Peyer's patch (tissue), 4 donors: ENCODE data around the gene PARD3B. TPM values are rescaled to one million over a fixed set of nuclear protein-coding genes. Genes with fewer than 3 reads are reported as not detected.

Experiments
- DNase-seq, 3 donors: peaks; one replicate each; pipeline ENCODE4 v3.0.0-alpha.2; 2017 to 2019
- H3K27ac ChIP-seq, 4 donors: fragments of 200-600 bp; sonication (generic); one replicate each; pipeline ENCODE4 v1.5.1; 2016 to 2019
- H3K27me3 ChIP-seq, 2 donors: fragments of 200-600 bp; sonication (generic); one replicate each; pipeline ENCODE4 v1.5.1; 2019
- H3K36me3 ChIP-seq, 3 donors: fragments of 200-600 bp; sonication (generic); one replicate each; pipeline ENCODE4 v1.5.1; 2016 to 2019
- H3K4me1 ChIP-seq, 4 donors: fragments of 200-600 bp; sonication (generic); one replicate each; pipeline ENCODE4 v1.5.1; 2016 to 2019
- H3K4me3 ChIP-seq, 4 donors: fragments of 200-600 bp; sonication (generic); 1 replicate in 3 of 4; 2 replicates in 1 of 4; pipeline ENCODE4 v1.5.1; 2016 to 2019; ENCODE audit warnings: mild to moderate bottlenecking in 1 of 4
- H3K9me3 ChIP-seq, 4 donors: fragments of 200-600 bp; sonication (generic); one replicate each; pipeline ENCODE4 v1.5.1; 2016 to 2019; ENCODE audit warnings: mild to moderate bottlenecking in 1 of 4
- POLR2A ChIP-seq, 2 donors: fragments of 450-650 bp; IDR thresholded peaks; one replicate each; pipeline ENCODE4 v1.5.1; 2017; ENCODE audit warnings: antibody characterized with exemption in 2 of 2, mild to moderate bottlenecking in 2 of 2, moderate library complexity in 2 of 2
- total RNA-seq, 4 donors: library from RNA; depleted of rRNA; stranded (reverse); fragments of >200 nt; gene quantifications; one replicate each; pipeline ENCODE4 v1.1.0, GENCODE V29; 2016
- TF ChIP-seq, protein P1 (sequence below), 6 experiments: fragments of 450-650 bp in 4 of 6; fragments of 200-600 bp in 2 of 6; sonication (generic) in 1 of 6; IDR thresholded peaks; one replicate each; pipeline ENCODE4 v1.5.1; 2017 to 2019; ENCODE audit warnings: antibody characterized with exemption in 6 of 6, mild to moderate bottlenecking in 3 of 6, moderate library complexity in 1 of 6

PARD3B gene
- total RNA-seq, 4 donors from 2014 or later = 19.6 to 52.0 (median 40.6) TPM

DNA sequence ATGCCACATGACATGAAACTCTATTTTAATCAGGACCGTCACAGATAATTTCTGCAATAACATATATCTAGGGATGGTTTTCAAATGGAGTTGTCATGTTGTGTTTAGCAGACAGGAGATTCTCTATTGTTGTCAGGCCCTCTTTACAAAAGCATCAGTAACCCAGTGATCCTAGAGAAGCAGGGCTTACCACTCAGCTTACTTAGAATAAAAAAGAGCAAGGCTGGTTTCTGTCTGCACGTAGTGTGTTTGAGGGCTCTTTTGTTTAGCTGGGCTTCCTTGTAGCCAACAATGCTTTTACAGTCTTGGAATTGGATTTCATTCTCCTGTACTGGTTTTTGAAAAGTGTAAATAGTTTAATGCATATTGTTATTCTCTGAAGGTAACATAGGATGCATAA, 926.5 kb downstream of the PARD3B start:
- H3K27ac ChIP-seq = no peak overlapping the region

DNA sequence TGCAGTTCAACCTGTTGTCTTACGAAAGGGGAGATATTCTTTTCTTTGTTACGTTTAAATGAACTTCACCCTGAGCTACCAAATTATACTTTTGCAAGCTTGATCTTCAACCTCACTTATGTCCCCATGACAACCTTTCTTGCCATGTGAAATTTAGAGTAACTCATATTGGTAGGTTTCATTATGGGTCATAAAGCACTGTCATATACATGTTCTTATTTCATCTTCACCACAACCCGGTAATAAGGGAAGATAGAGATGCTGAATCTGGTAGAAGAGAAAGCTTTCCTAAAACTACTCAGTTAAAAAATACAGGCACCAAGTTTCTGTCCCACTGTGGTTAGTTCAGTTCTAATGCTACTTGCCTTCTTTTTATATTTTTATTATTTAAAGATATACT, 928.5 kb downstream of the PARD3B start:
- no peak for DNase-seq
- Histone ChIP-seq H3K36me3 (no peaks in the 10 kb centered on the region), H3K9me3 (no peaks in the 10 kb centered on the region), H3K4me1 (peaks cover 0 to 7% (median 0%) of the 10 kb centered on the region in 4 donors), H3K27me3 (no peaks in the 10 kb centered on the region), H3K27ac (no peak overlapping the region), H3K4me3 (no peak overlapping the region)
- TF ChIP-seq, protein P1, sequence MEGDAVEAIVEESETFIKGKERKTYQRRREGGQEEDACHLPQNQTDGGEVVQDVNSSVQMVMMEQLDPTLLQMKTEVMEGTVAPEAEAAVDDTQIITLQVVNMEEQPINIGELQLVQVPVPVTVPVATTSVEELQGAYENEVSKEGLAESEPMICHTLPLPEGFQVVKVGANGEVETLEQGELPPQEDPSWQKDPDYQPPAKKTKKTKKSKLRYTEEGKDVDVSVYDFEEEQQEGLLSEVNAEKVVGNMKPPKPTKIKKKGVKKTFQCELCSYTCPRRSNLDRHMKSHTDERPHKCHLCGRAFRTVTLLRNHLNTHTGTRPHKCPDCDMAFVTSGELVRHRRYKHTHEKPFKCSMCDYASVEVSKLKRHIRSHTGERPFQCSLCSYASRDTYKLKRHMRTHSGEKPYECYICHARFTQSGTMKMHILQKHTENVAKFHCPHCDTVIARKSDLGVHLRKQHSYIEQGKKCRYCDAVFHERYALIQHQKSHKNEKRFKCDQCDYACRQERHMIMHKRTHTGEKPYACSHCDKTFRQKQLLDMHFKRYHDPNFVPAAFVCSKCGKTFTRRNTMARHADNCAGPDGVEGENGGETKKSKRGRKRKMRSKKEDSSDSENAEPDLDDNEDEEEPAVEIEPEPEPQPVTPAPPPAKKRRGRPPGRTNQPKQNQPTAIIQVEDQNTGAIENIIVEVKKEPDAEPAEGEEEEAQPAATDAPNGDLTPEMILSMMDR (IDR thresholded peaks at IDR 0.05) = no peak
- TF ChIP-seq POLR2A (IDR thresholded peaks at IDR 0.05) = no peak

More for the DNA sequence above, 926.5 kb downstream of the PARD3B start:
- H3K9me3 ChIP-seq = no peaks in the 10 kb centered on the region
- TF ChIP-seq, protein P1 (IDR thresholded peaks at IDR 0.05) = no peak
- TF ChIP-seq POLR2A (IDR thresholded peaks at IDR 0.05) = no peak
- no peaks in the 10 kb centered on the region for H3K27me3 ChIP-seq
- H3K4me1 ChIP-seq = no peaks in the 10 kb centered on the region
- DNase-seq = no peak
- H3K36me3 ChIP-seq = no peaks in the 10 kb centered on the region
- no peak overlapping the region for H3K4me3 ChIP-seq

DNA sequence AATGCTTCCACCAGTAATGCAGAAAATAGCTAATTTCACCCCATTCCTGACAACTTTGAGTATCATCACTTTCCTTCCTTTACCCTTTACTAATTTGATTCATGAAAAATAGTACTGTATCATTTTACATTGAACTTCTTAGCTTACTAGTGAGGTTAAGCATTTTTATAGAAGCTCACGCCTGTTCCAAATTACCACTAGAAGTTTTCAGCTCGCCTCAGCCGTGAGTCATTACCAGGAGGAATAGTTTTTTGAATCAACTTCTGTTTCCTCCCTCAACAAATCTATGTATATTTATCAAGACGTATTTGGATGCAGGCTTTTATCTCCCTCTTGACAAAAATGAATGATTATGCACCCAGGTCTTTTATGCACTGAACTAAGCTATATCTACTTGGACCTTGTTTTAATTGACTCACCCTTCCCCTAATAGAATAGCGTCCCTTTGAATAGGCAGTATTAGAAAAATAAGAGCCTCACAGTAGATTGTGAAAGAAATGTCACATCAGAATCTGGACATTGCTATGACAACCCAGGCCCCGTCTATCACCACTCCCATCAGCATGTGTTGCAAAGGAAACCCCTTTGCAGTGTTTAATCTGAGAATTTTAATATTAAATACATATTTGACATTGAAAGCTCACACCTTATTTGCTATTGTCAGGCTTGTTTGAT, 929.6 kb downstream of the PARD3B start:
- no peak for DNase-seq
- no peaks in the 10 kb centered on the region for H3K36me3 ChIP-seq
- peaks cover 0 to 7% (median 0%) of the 10 kb centered on the region in 4 donors for H3K4me1 ChIP-seq
- TF ChIP-seq POLR2A (IDR thresholded peaks at IDR 0.05) = no peak
- TF ChIP-seq, protein P1 (IDR thresholded peaks at IDR 0.05) = no peak
- no peak overlapping the region for H3K4me3 ChIP-seq
- H3K9me3 ChIP-seq = no peaks in the 10 kb centered on the region
- no peak overlapping the region for H3K27ac ChIP-seq
- H3K27me3 ChIP-seq = no peaks in the 10 kb centered on the region

DNA sequence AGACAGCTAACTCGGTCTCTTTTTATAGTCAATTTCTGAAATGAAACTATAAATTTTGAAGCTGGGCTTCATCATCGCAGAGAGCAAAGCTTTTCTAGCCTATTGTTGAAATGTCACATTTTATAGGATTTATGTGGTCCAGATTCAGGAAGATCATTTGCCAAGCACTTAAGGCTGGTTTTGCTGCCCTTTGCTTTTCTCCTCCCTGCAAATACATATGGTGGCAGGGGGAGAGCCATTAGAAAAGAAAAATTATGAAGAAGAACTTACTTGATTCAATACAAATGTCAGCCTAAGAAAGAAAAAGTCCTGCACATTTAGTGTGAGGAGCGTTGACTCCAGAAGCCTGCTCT, 930.1 kb downstream of the PARD3B start:
- Histone ChIP-seq H3K4me3 (no peak overlapping the region), H3K9me3 (no peaks in the 10 kb centered on the region), H3K27me3 (no peaks in the 10 kb centered on the region), H3K4me1 (peaks cover 0 to 7% (median 0%) of the 10 kb centered on the region in 4 donors), H3K27ac (no peak overlapping the region), H3K36me3 (no peaks in the 10 kb centered on the region)
- DNase-seq = no peak
- TF ChIP-seq, protein P1 (IDR thresholded peaks at IDR 0.05) = no peak
- no peak for TF ChIP-seq POLR2A (IDR thresholded peaks at IDR 0.05)

DNA sequence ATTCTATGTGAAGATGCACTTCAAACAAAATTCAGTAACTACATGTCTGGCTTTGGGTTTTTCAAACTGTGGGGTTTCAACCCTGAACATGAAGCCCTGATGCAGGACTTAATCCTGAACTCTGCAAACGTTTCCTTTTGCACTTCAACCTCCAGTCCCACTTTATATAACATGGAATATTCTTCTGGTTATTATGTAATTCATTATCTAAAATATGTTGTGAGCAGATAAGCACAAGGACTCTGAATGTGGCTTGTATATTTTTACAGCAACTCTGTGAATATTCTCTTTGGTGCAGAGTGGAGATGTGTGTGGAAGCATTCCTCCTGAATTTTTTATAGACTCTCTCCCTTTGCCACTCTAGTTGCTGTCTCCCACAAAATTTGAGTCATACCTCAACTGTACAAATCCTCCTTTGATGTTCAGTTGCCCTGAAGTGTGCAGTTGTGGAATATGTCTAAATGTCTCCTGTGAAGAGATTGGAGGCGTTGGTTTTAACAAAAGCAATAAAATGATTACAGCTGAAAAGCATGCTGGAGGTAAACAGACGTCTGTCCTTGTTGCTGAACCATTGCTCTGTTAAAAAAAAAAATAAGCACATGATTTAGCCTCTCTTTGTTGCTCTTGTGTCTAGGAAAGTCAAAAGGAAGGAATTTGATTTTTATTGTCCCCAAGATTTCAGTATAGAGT, 931.9 kb downstream of the PARD3B start:
- Histone ChIP-seq H3K27me3 (no peaks in the 10 kb centered on the region), H3K9me3 (no peaks in the 10 kb centered on the region), H3K4me3 (no peak overlapping the region), H3K4me1 (peaks cover 0 to 7% (median 0%) of the 10 kb centered on the region in 4 donors), H3K27ac (peak overlapping the region in 1 of 4 donors; percentile 15), H3K36me3 (no peaks in the 10 kb centered on the region)
- TF ChIP-seq POLR2A (IDR thresholded peaks at IDR 0.05) = no peak
- TF ChIP-seq, protein P1 (IDR thresholded peaks at IDR 0.05) = no peak
- DNase-seq = no peak
